Colon (tissue), 2 donors: Measurements from ENCODE around the gene EFHC1.

Source experiments
- FAIRE-seq: peaks from 2 replicates; lab custom pipeline; 2012; peaks lifted over from hg19 to GRCh38; lab: Jason Lieb, UNC
- donor health status: control.
- donor health status: control.

The EFHC1 gene

DNA sequence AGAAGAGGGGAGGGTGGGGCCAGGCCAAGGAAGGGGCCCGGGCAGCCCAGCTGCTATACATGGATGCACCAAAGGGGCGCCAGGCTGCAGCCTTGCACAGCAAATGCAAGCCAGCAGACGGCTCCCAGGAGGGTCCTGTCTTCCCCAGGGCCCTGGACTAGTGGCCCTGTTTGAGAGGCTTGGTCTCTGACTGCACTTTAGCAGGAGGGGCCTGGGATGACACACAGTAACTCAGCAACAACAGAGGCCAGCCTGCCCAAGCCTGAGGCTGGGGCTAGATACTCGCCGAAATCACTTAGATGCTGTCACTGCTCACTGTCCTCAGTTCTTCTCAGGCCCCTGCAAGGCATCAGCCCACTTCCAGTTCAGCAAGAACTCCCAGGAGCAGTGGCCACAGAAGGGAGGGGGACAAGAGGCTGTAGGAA lies 83.2 kb downstream of the EFHC1 start:
- no peak for FAIRE-seq

DNA sequence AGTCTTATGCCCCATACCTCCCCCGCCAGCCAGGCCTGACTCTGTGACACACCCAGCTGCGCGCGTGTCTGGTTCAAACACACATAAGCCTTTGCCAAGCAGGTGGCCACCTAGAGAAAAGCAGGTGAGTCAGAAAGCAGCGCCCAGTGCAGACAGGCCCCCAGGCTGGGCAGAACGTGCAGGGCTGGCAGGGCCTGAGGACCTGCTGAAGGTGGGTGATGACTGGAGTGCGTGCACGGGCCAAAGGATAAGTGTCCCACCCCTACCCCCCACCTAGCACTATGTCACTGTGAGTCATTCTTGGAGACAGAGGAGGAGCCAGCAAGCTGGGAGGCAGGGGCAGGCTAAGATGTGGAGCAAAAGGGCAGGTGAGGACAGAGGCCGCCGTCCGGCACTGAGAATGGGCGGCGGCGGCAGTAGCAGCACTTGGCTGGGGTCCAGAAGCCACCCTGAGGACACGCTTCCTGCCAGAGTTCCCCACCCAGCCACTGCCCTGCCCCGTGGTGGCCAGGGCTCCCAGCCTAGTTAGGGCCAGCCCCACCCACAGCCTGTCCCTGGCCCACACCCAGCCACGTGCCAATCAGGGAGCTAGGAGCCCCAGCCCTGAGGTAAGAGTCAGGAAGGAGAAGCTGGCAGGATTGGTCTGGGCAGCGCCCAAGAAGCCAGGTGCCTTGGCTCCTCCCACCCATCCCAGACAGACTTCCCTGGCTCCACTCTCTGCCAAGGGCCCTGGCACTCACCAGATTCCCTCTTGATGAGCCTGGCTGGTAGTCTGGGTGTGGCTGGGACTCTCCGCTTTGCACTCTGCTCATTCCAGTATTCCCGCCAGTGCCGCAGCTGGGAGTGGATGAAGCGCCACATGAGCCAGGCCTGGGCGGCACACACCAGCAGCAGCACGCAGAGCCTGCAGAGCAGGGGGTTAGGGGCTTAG lies 84.0 kb downstream of the EFHC1 start:
- no peak for FAIRE-seq

DNA sequence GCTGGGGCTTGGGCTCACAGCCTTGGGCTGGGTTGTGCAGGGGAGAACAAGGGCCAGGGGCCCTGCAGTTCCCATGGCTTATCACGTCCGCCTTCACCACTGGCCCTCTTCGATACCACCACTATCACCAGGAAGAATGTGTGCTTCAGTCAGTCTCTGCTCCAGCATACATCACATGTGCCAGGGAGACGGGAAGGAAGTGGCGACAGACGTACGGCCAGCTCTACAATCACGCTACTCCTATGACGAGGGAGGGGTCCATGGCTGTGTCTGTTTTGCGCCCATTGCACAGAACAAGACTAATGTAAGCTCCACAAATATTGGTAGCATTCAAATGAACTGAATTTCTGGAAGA lies 84.6 kb downstream of the EFHC1 start:
- FAIRE-seq = no peak

DNA sequence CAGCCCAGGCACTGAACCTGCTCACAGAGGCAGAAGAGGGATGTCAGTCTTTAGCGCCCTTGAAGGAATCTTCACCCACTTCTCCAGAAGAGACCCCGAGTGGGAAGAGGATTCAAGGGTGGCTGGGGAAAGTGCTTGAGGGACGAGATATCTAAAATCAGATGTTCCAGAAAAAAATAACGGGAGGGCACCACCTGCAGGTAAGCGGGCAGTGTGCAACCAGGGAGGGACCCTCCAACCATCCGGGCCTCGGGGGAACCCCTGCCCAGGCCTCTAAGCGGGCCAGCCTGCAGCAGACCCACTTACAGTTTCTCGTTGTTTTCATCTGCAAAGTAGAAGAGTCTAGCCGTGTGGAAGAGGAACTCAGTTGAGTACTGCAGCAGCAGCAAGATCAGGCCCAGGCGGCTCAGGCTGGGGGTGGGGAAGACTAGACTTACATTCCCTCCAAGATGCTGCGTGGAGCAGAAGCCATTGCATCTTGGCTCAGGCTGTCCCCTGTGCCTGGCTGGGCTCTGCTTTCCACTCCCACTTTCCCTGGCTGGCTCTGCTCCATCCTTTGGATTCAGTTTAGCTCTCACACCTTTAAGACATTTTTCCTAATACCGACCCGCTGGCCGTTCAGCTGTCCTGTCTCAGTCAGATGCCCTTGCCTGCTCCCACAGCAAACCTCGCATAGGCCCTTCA lies 85.7 kb downstream of the EFHC1 start:
- no peak for FAIRE-seq

DNA sequence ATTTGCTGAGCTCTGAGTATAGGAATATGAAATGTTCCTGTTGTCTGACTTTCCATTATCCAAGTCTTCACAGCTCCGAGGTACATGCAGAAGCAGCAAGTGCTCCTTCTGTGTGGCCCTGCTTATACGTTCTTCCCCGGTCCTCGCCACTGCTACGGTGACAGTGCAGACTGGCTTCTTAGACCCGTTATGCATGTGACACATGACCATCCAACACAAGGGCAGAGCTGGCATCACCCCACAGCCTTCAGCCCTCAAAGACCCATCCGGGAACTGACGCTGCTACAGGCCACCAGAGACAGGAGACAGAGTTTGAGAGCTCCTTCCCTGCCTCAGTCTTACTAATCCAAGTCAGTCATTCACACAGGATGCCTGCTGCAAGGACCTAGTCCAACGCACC lies 86.3 kb downstream of the EFHC1 start:
- FAIRE-seq = no peak

DNA sequence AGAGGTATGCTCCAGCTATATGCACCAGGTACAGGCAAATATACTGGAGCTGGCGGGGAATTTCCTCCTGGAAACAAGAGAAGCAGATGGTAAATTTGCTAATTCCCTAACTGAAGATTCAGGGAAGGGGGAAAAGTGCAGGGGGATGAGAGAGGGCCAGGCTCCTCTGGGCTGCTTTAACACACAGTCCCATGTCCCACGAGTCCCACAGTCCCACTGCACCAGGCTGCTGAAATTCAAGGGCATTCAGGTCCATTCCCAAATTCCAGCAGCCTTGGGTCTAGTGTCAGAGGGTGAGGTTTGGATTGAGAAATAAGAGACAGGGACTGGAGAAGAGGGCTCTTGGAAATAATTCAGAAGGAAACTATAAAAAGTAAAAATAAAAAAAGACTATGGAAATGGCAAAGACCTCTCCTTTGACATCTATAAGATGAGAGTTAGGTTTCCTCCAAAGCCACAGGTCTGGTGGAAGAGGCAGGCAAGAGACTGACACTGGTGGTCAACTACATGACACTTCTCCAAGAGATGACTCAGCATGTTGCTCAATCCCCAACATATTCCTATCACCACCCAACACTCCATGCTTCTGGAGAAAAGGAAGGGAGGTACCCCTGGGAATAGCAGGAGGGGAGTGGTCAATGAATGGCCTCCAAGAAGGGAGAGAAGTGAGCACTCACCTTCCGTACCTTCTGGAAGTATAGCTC lies 87.6 kb downstream of the EFHC1 start:
- FAIRE-seq = no peak

DNA sequence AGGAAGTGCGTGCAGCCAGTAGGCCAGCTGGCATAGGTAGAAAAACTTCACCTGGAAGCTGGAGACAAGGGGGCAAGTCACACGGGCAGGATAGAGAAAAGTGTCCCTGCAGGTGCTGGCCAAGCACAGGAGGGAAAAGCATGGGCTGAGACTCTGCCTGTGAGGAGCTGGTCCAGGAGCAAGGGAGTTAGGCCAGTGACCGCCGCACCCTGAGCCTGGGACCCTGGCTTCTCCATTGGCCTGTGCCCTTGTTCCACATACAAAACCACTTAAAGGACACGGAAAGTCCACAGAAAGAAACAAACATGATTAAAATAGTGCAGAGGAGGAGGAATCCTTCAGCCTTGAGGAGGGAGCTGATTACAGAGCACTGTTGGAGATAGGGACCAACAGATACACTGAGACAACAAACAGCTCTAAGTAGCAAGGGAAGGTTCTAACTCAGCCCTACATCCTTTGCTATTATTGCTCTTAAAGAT lies 88.2 kb downstream of the EFHC1 start:
- FAIRE-seq = no peak

DNA sequence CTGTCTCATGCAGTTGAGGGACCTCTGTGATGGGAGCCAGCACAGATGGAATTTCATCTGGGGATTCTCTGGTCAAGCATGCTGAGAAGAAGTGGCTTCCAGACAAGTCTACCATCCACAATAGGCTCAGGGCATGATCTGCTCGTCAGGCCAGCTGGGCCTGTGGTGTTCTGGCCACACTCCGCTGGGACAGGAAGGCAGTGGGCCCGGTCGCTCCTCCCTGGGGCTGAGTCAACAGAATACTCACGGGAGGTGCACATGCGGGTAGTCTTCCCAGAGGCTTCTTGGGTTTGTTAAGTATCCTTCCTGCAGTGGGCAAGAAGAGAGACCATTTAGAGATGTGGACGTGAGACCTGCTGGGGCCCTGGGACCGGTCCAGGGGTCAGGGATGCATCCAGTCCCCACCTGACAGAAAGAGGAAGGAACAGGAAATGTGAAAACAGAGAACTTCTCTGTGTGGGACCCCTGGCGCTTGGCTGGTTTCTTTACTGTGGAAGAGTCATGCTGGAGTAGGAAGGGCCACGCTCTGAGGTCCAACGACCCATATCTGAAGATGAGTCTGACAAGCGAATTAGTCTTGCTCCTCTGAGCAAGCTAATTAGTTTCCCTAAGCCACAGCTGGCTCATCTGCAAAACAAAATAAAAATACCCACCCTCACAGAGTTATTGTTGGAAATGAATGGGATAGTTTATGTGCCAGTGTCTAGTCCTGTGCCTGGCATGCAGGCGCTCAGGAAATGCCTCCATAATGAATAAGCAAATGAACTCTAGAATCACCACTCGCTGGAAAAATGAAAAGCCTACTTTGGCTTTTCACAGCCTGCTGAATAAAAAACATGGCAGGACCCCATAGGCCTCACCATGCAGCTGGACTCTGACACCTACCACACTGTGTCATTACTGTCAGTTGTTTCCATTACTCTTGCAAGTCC lies 89.4 kb downstream of the EFHC1 start:
- no peak for FAIRE-seq

DNA sequence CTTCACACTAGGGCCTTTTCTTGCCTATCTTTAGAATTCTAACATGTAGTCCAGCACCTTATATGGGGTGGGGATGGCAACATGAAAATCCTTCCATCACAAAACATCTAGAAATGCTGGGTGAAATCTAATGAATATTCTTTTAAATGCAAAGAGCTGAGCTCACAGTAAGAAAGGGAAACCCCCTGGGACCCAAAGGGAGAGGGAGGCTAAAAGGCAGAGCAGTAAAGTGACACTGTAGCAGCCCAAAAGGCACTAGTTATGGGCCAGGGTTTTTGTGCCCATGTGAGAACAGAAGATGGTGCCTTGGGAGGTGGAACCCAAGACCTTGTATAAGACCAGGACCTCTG lies 90.0 kb downstream of the EFHC1 start:
- no peak for FAIRE-seq

DNA sequence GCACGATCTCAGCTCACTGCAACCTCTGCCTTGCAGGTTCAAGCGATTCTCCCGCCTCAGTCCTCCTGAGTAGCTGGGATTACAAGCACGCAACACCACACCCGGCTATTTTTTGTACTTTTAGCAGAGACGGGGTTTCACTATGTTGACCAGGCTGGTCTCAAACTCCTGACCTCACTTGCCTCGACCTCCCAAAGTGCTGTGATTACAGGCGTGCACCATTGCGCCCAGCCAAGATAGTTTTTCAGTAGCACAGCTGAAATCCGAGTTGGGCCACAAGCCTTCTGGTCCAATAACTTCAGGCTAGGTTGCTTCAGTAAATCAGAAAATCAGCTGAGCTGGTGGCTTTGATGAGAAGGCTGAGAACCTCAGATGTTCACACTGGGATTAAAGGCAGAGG lies 91.0 kb downstream of the EFHC1 start:
- FAIRE-seq = no peak

DNA sequence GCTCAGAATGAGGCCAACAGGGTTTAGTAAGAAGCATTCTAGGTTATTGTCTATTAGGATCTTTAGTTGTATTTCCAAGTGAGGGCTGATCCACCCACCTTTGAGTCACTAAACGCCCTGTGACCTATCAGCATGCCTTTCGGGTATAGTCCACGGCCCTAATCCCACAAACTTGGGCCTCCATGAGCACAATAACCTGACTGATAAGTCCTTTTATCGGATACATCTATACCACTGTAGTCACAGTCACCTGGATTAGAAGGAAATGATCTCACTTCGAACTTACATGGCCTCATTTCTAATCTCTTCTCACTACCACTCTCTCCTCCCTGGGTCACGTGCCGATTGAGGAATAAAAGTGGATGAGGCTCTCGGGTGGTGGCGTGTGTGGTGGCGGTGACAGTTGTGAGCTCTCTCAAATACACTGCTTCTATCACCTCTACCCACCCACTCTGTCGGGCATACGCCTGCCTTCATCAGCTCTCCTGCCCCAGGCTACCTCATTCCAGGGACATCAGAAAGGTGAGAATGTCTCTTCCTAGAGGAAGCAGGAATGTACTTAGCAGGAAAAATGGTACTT lies 91.5 kb downstream of the EFHC1 start:
- no peak for FAIRE-seq

DNA sequence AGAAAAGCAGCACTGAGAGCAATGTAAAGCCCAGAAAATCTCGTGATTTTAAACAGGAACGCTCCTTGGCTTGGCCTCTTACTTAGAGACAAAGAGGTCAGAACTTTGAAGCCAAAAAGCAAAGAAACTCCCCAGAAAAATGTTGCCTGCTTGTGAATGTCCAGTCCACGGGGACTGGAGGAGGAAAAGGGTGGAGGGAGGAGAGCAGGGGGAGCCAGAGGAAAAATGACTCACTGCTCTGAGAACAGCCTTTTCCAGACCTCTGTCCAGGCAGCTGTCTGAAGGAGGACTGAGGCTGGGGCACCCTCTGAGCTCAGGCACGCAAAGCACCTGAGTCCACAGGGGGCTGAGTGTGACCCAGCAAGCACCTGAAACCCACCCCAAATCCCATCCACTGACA lies 92.1 kb downstream of the EFHC1 start:
- FAIRE-seq = no peak

DNA sequence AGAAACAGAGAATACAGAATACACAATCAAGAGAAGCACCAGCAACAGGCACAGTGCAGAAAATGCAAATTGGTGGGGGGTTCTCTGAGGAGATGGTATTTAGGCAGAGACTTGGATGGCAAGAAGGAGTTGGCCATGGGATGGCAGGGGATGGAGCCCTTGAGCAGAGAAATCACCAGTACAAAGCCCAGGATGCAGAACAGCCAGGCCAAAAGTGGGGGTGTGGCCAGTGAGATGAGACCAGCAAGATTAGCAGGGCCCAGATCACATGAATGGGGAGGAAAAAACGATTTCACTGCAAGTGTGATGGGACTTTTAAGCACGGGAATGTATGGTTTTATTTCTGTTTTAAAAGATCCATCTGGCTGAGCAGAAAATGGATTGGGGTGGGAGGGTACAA lies 93.3 kb downstream of the EFHC1 start:
- no peak for FAIRE-seq

DNA sequence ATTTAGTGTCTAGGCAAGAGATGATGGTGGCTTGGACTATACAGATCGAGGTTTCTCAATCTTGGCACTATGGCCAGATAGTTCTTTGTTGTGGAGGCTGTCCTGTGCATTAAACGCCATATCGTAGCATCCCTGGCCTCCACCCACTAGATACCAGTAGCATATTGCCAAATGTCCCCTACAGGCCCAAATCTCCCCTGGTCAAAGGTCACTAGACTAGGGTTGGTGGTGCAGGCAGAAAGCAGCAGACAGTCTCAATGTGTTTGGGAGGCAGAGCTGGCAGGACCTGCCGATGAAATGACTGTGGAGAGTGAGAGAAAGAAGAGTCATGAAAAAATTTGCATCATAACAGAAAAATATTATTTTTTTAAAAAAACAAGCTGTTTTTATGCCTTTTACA lies 93.8 kb downstream of the EFHC1 start:
- FAIRE-seq = no peak

DNA sequence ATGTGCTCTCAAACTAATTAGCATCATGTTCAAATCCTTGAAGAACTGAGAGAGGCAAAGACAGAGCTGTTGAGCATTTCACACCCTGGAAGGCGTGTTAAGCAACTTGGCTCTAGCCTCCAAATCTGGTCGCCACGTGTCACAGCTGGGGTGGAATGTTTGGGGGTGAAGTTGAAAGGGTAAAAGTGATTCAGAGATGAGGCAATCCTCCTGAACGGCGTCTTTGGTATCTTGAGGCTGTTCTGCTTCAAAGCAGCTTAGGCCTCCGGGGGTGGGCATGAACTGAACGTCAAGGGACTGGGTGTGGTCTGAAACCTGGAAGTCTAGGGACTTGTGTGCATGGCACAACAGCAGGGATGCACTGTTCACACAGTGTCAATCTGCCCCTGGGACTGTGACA lies 94.4 kb downstream of the EFHC1 start:
- FAIRE-seq = no peak

DNA sequence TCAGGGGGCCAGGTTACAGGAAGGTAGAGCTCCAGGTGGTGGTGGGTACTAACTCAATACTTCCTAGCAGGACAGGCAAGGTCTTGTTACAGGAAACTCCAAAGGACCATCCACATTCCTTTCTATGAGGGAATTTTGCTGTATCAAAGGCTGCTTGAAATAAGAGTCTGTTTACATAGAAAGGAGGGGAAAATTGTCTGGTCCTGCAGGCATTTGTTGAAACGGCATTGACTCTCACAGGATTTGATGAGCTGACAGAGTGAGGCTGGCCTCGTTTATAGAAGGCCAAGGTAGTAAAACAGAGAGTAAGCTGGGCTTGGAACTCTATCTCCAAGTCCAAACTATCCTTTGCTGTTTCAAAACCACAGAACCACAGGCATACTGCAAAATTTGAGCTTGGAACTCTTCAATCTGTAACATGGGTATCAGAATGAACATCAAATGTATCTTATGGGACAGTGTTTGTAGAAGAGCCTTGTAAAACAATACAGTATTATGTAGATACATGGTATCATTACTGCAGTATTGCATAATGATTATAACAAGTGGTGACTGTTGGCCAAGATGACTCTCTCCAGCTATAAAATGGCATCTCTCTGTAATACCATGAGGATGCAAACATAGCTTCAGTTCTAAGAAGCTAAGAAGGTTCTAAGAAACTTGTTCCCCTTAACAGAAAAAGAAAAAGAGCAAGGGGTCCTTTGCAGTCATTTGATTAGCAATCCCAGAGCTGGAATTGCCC lies 95.2 kb downstream of the EFHC1 start:
- no peak for FAIRE-seq

DNA sequence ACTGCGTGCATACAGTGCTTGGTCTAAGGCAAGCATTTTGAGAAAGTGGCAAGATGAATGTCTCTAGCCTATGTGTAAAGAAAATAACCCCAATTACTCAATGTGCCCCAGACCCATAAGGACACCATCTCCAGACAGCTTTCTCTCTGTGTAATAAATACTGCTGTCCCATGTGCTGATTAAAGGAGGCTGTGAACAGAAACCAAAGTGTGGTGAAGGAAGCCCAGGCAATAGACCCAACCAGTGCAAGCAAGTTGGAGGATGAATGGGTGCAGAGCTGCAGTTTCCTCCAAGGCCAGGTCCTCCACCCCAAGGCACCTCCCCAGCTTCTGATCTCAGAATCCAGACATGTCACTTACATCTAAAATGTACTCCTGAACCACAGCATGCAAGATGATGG lies 96.1 kb downstream of the EFHC1 start:
- FAIRE-seq = no peak

DNA sequence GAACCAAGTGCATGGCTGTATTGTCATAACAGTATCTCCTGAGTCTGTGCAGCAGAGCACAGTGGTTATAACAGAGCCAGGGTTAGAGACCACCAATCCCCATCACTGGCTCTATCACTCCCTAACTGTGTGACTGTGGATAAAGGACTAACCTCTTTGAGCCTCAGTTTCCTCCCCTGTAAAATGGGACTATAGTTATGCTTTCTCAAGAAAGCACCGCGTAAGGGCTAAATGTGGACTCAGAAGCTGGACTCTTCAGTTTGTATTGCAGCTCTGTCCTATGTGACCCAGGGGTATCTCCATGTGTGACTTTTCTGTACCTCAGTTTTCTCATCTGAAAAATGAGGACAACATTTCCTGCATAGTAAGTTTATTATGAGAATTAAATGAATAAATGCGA lies 96.8 kb downstream of the EFHC1 start:
- no peak for FAIRE-seq

DNA sequence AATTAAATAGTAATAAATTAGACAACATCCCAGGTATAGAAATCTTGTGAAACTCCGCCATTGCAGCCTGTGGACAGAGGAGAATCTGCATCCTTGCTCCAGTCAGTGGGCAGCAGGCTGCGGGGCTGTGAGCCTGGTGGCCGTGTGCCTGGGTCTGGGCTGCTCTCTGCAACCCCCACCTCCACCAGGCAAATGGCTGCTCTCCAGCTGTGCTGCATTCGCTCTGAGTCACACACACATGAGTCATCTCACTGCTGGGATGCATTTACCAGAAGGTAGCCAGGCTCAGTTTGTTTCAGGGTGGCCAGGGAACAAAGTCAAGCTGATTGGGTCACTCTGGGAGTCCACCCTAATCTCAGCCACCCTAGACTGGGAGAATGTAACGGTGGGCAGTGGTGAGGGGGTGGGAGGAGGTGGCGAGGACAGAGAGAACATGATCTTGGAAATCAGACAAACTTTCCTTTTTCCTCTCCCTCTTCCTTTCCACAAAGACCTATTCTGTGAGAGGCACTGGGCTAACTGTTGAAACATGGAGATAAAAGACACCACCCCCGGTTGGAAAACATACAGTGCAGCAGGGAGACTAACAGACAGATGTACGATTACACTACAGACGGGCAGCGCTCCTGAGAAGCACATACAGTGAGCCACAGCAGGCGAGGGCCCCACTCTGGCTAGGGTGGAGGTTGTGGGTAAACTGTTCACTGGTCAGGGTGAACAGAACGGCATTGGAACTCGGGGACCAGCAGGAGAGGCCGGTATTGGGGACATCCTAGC lies 97.5 kb downstream of the EFHC1 start:
- no peak for FAIRE-seq
